ENCODE data around the gene PCDHGB4.
"Not testable (repeated sequence)": the region's sequence is repeated elsewhere in the genome, so short reads cannot be mapped to it uniquely, and the experiment has no call there.

The PCDHGB4 gene

GRCh38 chr5:141432726-141433125 lies 45.2 kb downstream of the PCDHGB4 start:
- H3K27me3 ChIP-seq (replicated peaks in 2 of 5; ENCODE audit: control insufficient read depth in 4 of 5, insufficient read depth in 5 of 5, low read length in 4 of 5): peaks cover 7 to 38% (median 19%) of the 10 kb centered on the region in 5 experiments
- CTCF ChIA-PET: interaction anchor here (0.6 to 1.3 kb wide), 3 partner anchors 48 to 68 kb away, joined by 3 to 5 read pairs (median 3); no protein-coding TSS in a partner anchor

GRCh38 chr5:141434006-141434405 lies 46.5 kb downstream of the PCDHGB4 start:
- WGBS (ENCODE audit: insufficient coverage): 80% methylated on average over 1 of the region's 2 CpGs
- peaks cover 2 to 43% (median 25%) of the 10 kb centered on the region in 5 experiments for H3K9me3 ChIP-seq (ENCODE audit: control extremely low read depth in 1 of 5, control insufficient read depth in 4 of 5, insufficient read depth in 2 of 5, low read depth in 1 of 5, low read length in 4 of 5)
- ChIA-PET CTCF (interaction anchor here (0.7 to 1.3 kb wide), 2 partner anchors 51 to 124 kb away, joined by 3 read pairs; no protein-coding TSS in a partner anchor), POLR2A (no interaction called here)
- DNase-seq: no peak
- peaks cover 2 to 6% (median 5%) of the 10 kb centered on the region in 4 experiments for H3K4me1 ChIP-seq (ENCODE audit: control extremely low read depth in 1 of 4, control insufficient read depth in 4 of 4, insufficient read depth in 4 of 4, low read length in 3 of 4)
- peaks cover 7 to 32% (median 19%) of the 10 kb centered on the region in 5 experiments for H3K27me3 ChIP-seq (replicated peaks in 2 of 5; ENCODE audit: control insufficient read depth in 4 of 5, insufficient read depth in 5 of 5, low read length in 4 of 5)
- H3K4me3 ChIP-seq (ENCODE audit: control insufficient read depth in 1 of 7, extremely low read depth in 1 of 7, insufficient read depth in 4 of 7, low read depth in 2 of 7, low read length in 6 of 7): no peak overlapping the region
- H3K27ac ChIP-seq (ENCODE audit: insufficient read depth in 1 of 2, low read depth in 1 of 2, low read length in 2 of 2, poor library complexity in 1 of 2, severe bottlenecking in 2 of 2): no peak overlapping the region
- H3K36me3 ChIP-seq (ENCODE audit: control insufficient read depth in 4 of 4, insufficient read depth in 4 of 4, low read length in 3 of 4): peaks cover 0 to 3% (median 0%) of the 10 kb centered on the region in 4 experiments

More at GRCh38 chr5:141432726-141433125, 45.2 kb downstream of the PCDHGB4 start:
- H3K4me1 ChIP-seq (ENCODE audit: control extremely low read depth in 1 of 4, control insufficient read depth in 4 of 4, insufficient read depth in 4 of 4, low read length in 3 of 4); DNase-seq; H3K36me3 ChIP-seq (ENCODE audit: control insufficient read depth in 4 of 4, insufficient read depth in 4 of 4, low read length in 3 of 4); H3K27ac ChIP-seq (ENCODE audit: insufficient read depth in 1 of 2, low read depth in 1 of 2, low read length in 2 of 2, poor library complexity in 1 of 2, severe bottlenecking in 2 of 2); POLR2A ChIA-PET; H3K4me3 ChIP-seq (ENCODE audit: control insufficient read depth in 1 of 7, extremely low read depth in 1 of 7, insufficient read depth in 4 of 7, low read depth in 2 of 7, low read length in 6 of 7): not testable (repeated sequence)
- H3K9me3 ChIP-seq (ENCODE audit: control extremely low read depth in 1 of 5, control insufficient read depth in 4 of 5, insufficient read depth in 2 of 5, low read depth in 1 of 5, low read length in 4 of 5): peaks cover 5 to 52% (median 29%) of the 10 kb centered on the region in 5 experiments
- WGBS (ENCODE audit: insufficient coverage): 28% methylated on average over 19 of the region's 29 CpGs

GRCh38 chr5:141437221-141437620 lies 49.7 kb downstream of the PCDHGB4 start:
- ChIA-PET POLR2A (interaction anchor here (0.5 kb wide), 1 partner anchor 245 kb away, joined by 3 read pairs; the partner anchor contains the start of gene PCDHB10), CTCF (interaction anchor here (0.9 to 1.0 kb wide), 2 partner anchors 13 to 56 kb away, joined by 3 read pairs; no protein-coding TSS in a partner anchor)
- Histone ChIP-seq H3K27ac (ENCODE audit: insufficient read depth in 1 of 2, low read depth in 1 of 2, low read length in 2 of 2, poor library complexity in 1 of 2, severe bottlenecking in 2 of 2) (no peak overlapping the region), H3K9me3 (ENCODE audit: control extremely low read depth in 1 of 5, control insufficient read depth in 4 of 5, insufficient read depth in 2 of 5, low read depth in 1 of 5, low read length in 4 of 5) (peaks cover 2 to 54% (median 18%) of the 10 kb centered on the region in 5 experiments), H3K36me3 (ENCODE audit: control insufficient read depth in 4 of 4, insufficient read depth in 4 of 4, low read length in 3 of 4) (no peaks in the 10 kb centered on the region), H3K4me1 (ENCODE audit: control extremely low read depth in 1 of 4, control insufficient read depth in 4 of 4, insufficient read depth in 4 of 4, low read length in 3 of 4) (no peaks in the 10 kb centered on the region), H3K27me3 (replicated peaks in 2 of 5; ENCODE audit: control insufficient read depth in 4 of 5, insufficient read depth in 5 of 5, low read length in 4 of 5) (peaks cover 0 to 21% (median 10%) of the 10 kb centered on the region in 5 experiments), H3K4me3 (ENCODE audit: control insufficient read depth in 1 of 7, extremely low read depth in 1 of 7, insufficient read depth in 4 of 7, low read depth in 2 of 7, low read length in 6 of 7) (no peak overlapping the region)
- DNase-seq: no peak
- no CpG with 5 or more reads among the region's 2 CpGs for WGBS (ENCODE audit: insufficient coverage)

- H3K4me3 ChIP-seq (ENCODE audit: control insufficient read depth in 1 of 7, extremely low read depth in 1 of 7, insufficient read depth in 4 of 7, low read depth in 2 of 7, low read length in 6 of 7): no peak overlapping the region
- H3K27ac ChIP-seq (ENCODE audit: insufficient read depth in 1 of 2, low read depth in 1 of 2, low read length in 2 of 2, poor library complexity in 1 of 2, severe bottlenecking in 2 of 2): no peak overlapping the region
- H3K36me3 ChIP-seq (ENCODE audit: control insufficient read depth in 4 of 4, insufficient read depth in 4 of 4, low read length in 3 of 4): no peaks in the 10 kb centered on the region
- no peaks in the 10 kb centered on the region for H3K4me1 ChIP-seq (ENCODE audit: control extremely low read depth in 1 of 4, control insufficient read depth in 4 of 4, insufficient read depth in 4 of 4, low read length in 3 of 4)
- no peak for DNase-seq
- ChIA-PET POLR2A (no interaction called here), CTCF (interaction anchor here (0.7 to 1.7 kb wide), 4 partner anchors 11 to 125 kb away, joined by 3 to 4 read pairs (median 3); no protein-coding TSS in a partner anchor)
- H3K27me3 ChIP-seq (replicated peaks in 2 of 5; ENCODE audit: control insufficient read depth in 4 of 5, insufficient read depth in 5 of 5, low read length in 4 of 5): peaks cover 0 to 12% (median 1%) of the 10 kb centered on the region in 5 experiments
- peaks cover 0 to 41% (median 13%) of the 10 kb centered on the region in 5 experiments for H3K9me3 ChIP-seq (ENCODE audit: control extremely low read depth in 1 of 5, control insufficient read depth in 4 of 5, insufficient read depth in 2 of 5, low read depth in 1 of 5, low read length in 4 of 5)
- 78% methylated on average over 9 of the region's 10 CpGs for WGBS (ENCODE audit: insufficient coverage)
Observed at GRCh38 chr5:141439411-141440141, 52.1 kb downstream of the PCDHGB4 start.
